HEK293 (cell line): ENCODE results near the gene GOLGA1.

Experiments used
- FEZF1 ChIP-seq: fragments of 450-650 bp; formaldehyde crosslinking; IDR thresholded peaks from 2 replicates; pipeline ENCODE4 v1.5.1; 2016; ENCODE audit warnings: missing biosample characterization, missing genetic modification characterization
- GLIS1 ChIP-seq: fragments of 450-650 bp; formaldehyde crosslinking; IDR thresholded peaks from 2 replicates; pipeline ENCODE4 v1.5.1; 2016; ENCODE audit warnings: missing biosample characterization, missing genetic modification characterization
- GLIS2 ChIP-seq: fragments of 450-650 bp; formaldehyde crosslinking; IDR thresholded peaks from 2 replicates; pipeline ENCODE4 v1.5.1; 2016; ENCODE audit warnings: missing biosample characterization, missing genetic modification characterization
- KLF1 ChIP-seq: fragments of 450-650 bp; formaldehyde crosslinking; IDR thresholded peaks from 2 replicates; pipeline ENCODE4 v1.5.1; 2016; ENCODE audit warnings: missing biosample characterization, missing genetic modification characterization
- KLF16 ChIP-seq: fragments of 450-650 bp; formaldehyde crosslinking; IDR thresholded peaks from 2 replicates; pipeline ENCODE4 v1.5.1; 2017; ENCODE audit warnings: missing biosample characterization, missing genetic modification characterization
- KLF7 ChIP-seq: fragments of 450-650 bp; formaldehyde crosslinking; IDR thresholded peaks from 2 replicates; pipeline ENCODE4 v1.5.1; 2016; ENCODE audit warnings: missing biosample characterization, missing genetic modification characterization, borderline replicate concordance
- WT1 ChIP-seq: fragments of 450-650 bp; formaldehyde crosslinking; IDR thresholded peaks from 2 replicates; pipeline ENCODE4 v1.5.1; 2016; ENCODE audit warnings: missing biosample characterization, missing genetic modification characterization
- ZBTB17 ChIP-seq: fragments of 450-650 bp; formaldehyde crosslinking; IDR thresholded peaks from 2 replicates; pipeline ENCODE4 v1.5.1; 2016; ENCODE audit warnings: missing biosample characterization, missing genetic modification characterization
- ZBTB7A ChIP-seq: fragments of 450-650 bp; formaldehyde crosslinking; IDR thresholded peaks from 2 replicates; pipeline ENCODE4 v1.5.1; 2016; ENCODE audit warnings: low read depth, missing biosample characterization, missing genetic modification characterization
- ZFP41 ChIP-seq: fragments of 450-650 bp; formaldehyde crosslinking; IDR thresholded peaks from 2 replicates; pipeline ENCODE4 v1.5.1; 2016; ENCODE audit warnings: missing biosample characterization, missing genetic modification characterization, borderline replicate concordance
- ZIC2 ChIP-seq: fragments of 450-650 bp; formaldehyde crosslinking; IDR thresholded peaks from 2 replicates; pipeline ENCODE4 v1.5.1; 2016; ENCODE audit warnings: missing biosample characterization, missing genetic modification characterization
- ZNF121 ChIP-seq: fragments of 450-650 bp; formaldehyde crosslinking; IDR thresholded peaks from 2 replicates; pipeline ENCODE4 v1.5.1; 2016; ENCODE audit warnings: missing biosample characterization, missing genetic modification characterization
- ZNF133 ChIP-seq: fragments of 450-650 bp; formaldehyde crosslinking; IDR thresholded peaks from 2 replicates; pipeline ENCODE4 v1.5.1; 2016; ENCODE audit warnings: missing biosample characterization, missing genetic modification characterization
- ZNF157 ChIP-seq: fragments of 450-650 bp; formaldehyde crosslinking; IDR thresholded peaks from 2 replicates; pipeline ENCODE4 v1.5.1; 2016; ENCODE audit warnings: missing biosample characterization, missing genetic modification characterization
- ZNF18 ChIP-seq: fragments of 450-650 bp; formaldehyde crosslinking; IDR thresholded peaks from 2 replicates; pipeline ENCODE4 v1.5.1; 2016; ENCODE audit warnings: missing biosample characterization, missing genetic modification characterization
- ZNF274 ChIP-seq, 2 experiments: fragments of 200-500 bp in 1 of 2; fragments of 450-650 bp in 1 of 2; sonication (Bioruptor generic) in 1 of 2; formaldehyde crosslinking in 1 of 2; IDR thresholded peaks; 2 replicates each; pipeline versions ENCODE4 v1.5.1 to v1.6.1; 2014 to 2016; ENCODE audit warnings: borderline replicate concordance in 1 of 2, inconsistent platforms in 1 of 2, low read length in 1 of 2, missing biosample characterization in 1 of 2, missing genetic modification characterization in 1 of 2
- ZNF423 ChIP-seq: fragments of 450-650 bp; formaldehyde crosslinking; IDR thresholded peaks from 2 replicates; pipeline ENCODE4 v1.5.1; 2016; ENCODE audit warnings: missing biosample characterization, missing genetic modification characterization
- ZNF48 ChIP-seq: fragments of 450-650 bp; formaldehyde crosslinking; IDR thresholded peaks from 2 replicates; pipeline ENCODE4 v1.5.1; 2016; ENCODE audit warnings: missing biosample characterization, missing genetic modification characterization
- ZNF521 ChIP-seq: fragments of 450-650 bp; formaldehyde crosslinking; IDR thresholded peaks from 2 replicates; pipeline ENCODE4 v1.5.1; 2017; ENCODE audit warnings: missing biosample characterization, mild to moderate bottlenecking, missing genetic modification characterization
- ZNF548 ChIP-seq: fragments of 450-650 bp; formaldehyde crosslinking; IDR thresholded peaks from 2 replicates; pipeline ENCODE4 v1.5.1; 2016; ENCODE audit warnings: missing biosample characterization, missing genetic modification characterization
- ZNF560 ChIP-seq: fragments of 450-650 bp; formaldehyde crosslinking; IDR thresholded peaks from 2 replicates; pipeline ENCODE4 v1.5.1; 2017; ENCODE audit warnings: missing biosample characterization, missing genetic modification characterization, borderline replicate concordance
- ZNF692 ChIP-seq: fragments of 450-650 bp; formaldehyde crosslinking; IDR thresholded peaks from 2 replicates; pipeline ENCODE4 v1.5.1; 2016; ENCODE audit warnings: missing biosample characterization, missing genetic modification characterization
- ZNF747 ChIP-seq: fragments of 450-650 bp; formaldehyde crosslinking; IDR thresholded peaks from 2 replicates; pipeline ENCODE4 v1.5.1; 2016; ENCODE audit warnings: missing biosample characterization, missing genetic modification characterization
- ZNF768 ChIP-seq: fragments of 450-650 bp; formaldehyde crosslinking; IDR thresholded peaks from 2 replicates; pipeline ENCODE4 v1.5.1; 2018; ENCODE audit warnings: missing biosample characterization, mild to moderate bottlenecking, missing genetic modification characterization
- ZNF837 ChIP-seq: fragments of 450-650 bp; formaldehyde crosslinking; IDR thresholded peaks from 2 replicates; pipeline ENCODE4 v1.5.1; 2016; ENCODE audit warnings: missing biosample characterization, missing genetic modification characterization
- ZSCAN30 ChIP-seq: fragments of 450-650 bp; IDR thresholded peaks from 2 replicates; pipeline ENCODE4 v1.5.1; 2018; ENCODE audit warnings: missing biosample characterization, mild to moderate bottlenecking, missing genetic modification characterization, moderate library complexity
- TF ChIP-seq, protein P1 (sequence below): fragments of 450-650 bp; formaldehyde crosslinking; IDR thresholded peaks from 2 replicates; pipeline ENCODE4 v1.5.1; 2016; ENCODE audit warnings: missing biosample characterization, missing genetic modification characterization, borderline replicate concordance
- TF ChIP-seq, protein P2 (sequence below): fragments of 450-650 bp; formaldehyde crosslinking; conservative IDR thresholded peaks from 2 replicates; pipeline ENCODE4 v1.5.1; 2016; ENCODE audit warnings: low read depth, missing biosample characterization, missing genetic modification characterization
- TF ChIP-seq, protein P3 (sequence below): fragments of 450-650 bp; formaldehyde crosslinking; IDR thresholded peaks from 2 replicates; pipeline ENCODE4 v1.5.1; 2016; ENCODE audit warnings: missing biosample characterization, missing genetic modification characterization

Gene GOLGA1

DNA sequence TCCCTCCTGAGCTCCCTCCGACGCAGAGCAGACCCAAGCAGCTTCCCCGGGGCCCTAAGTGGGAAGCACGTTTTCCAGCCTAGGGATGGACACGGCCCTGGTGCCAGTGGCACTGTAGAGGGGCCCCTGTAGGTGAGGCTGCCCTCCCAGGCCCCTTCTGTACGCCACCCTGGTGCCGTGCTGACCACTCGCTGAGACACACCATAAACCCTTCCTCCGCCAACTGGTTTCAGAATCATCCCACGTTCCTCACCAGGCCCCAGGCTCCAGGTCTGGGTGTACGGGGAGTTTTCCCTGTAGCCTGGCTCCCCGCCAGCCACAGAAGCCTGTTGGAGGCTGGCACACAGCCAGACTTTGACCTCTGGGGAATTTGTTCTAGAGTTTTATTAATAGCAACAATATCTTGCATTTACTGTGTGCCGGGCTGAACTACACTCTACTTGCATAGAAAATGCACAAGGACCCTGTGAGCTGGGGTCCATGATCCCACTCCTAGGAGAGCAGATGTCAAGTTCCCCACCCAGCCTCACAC is 105.8 kb downstream of the GOLGA1 start (continued):
- TF ChIP-seq ZNF18 (tag by site-specific recombination) (no peak), ZNF423 (tag by site-specific recombination) (peak; percentile 20; the same call in 1 of the 2 replicates), ZNF133 (tag by site-specific recombination) (no peak), ZNF121 (tag by site-specific recombination) (no peak), ZIC2 (tag by site-specific recombination) (peak; percentile 55), ZBTB7A (tag by site-specific recombination) (no peak), GLIS1 (peak; percentile 8; the same call in 1 of the 2 replicates), ZNF157 (tag by site-specific recombination) (no peak), ZNF48 (tag by site-specific recombination) (no peak), KLF16 (tag by site-specific recombination) (no peak), GLIS2 (peak; percentile 37; the same call in 1 of the 2 replicates), ZNF837 (tag by site-specific recombination) (no peak), ZNF692 (tag by site-specific recombination) (no peak), ZBTB17 (tag by site-specific recombination) (no peak), FEZF1 (tag by site-specific recombination) (no peak), WT1 (no peak), ZNF274 (IDR thresholded peaks at IDR 0.05; ENCODE audit: low read length) (no peak), ZNF274 (tag by site-specific recombination; IDR thresholded peaks at IDR 0.05; ENCODE audit: borderline replicate concordance) (no peak), ZSCAN30 (tag by site-specific recombination) (0 out of 2 replicates have a peak, but pooled peaks have one; percentile 17), ZFP41 (tag by site-specific recombination) (no peak), ZNF548 (no peak), KLF7 (tag by site-specific recombination) (no peak), ZNF747 (no peak), ZNF768 (tag by site-specific recombination) (no peak), KLF1 (tag by site-specific recombination) (no peak), ZNF521 (tag by site-specific recombination) (no peak), ZNF560 (tag by site-specific recombination) (no peak)
- TF ChIP-seq, protein P1, sequence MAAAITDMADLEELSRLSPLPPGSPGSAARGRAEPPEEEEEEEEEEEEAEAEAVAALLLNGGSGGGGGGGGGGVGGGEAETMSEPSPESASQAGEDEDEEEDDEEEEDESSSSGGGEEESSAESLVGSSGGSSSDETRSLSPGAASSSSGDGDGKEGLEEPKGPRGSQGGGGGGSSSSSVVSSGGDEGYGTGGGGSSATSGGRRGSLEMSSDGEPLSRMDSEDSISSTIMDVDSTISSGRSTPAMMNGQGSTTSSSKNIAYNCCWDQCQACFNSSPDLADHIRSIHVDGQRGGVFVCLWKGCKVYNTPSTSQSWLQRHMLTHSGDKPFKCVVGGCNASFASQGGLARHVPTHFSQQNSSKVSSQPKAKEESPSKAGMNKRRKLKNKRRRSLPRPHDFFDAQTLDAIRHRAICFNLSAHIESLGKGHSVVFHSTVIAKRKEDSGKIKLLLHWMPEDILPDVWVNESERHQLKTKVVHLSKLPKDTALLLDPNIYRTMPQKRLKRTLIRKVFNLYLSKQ (tag by site-specific recombination) = no peak
- TF ChIP-seq, protein P2, sequence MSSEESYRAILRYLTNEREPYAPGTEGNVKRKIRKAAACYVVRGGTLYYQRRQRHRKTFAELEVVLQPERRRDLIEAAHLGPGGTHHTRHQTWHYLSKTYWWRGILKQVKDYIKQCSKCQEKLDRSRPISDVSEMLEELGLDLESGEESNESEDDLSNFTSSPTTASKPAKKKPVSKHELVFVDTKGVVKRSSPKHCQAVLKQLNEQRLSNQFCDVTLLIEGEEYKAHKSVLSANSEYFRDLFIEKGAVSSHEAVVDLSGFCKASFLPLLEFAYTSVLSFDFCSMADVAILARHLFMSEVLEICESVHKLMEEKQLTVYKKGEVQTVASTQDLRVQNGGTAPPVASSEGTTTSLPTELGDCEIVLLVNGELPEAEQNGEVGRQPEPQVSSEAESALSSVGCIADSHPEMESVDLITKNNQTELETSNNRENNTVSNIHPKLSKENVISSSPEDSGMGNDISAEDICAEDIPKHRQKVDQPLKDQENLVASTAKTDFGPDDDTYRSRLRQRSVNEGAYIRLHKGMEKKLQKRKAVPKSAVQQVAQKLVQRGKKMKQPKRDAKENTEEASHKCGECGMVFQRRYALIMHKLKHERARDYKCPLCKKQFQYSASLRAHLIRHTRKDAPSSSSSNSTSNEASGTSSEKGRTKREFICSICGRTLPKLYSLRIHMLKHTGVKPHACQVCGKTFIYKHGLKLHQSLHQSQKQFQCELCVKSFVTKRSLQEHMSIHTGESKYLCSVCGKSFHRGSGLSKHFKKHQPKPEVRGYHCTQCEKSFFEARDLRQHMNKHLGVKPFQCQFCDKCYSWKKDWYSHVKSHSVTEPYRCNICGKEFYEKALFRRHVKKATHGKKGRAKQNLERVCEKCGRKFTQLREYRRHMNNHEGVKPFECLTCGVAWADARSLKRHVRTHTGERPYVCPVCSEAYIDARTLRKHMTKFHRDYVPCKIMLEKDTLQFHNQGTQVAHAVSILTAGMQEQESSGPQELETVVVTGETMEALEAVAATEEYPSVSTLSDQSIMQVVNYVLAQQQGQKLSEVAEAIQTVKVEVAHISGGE = no peak
- TF ChIP-seq, protein P3, sequence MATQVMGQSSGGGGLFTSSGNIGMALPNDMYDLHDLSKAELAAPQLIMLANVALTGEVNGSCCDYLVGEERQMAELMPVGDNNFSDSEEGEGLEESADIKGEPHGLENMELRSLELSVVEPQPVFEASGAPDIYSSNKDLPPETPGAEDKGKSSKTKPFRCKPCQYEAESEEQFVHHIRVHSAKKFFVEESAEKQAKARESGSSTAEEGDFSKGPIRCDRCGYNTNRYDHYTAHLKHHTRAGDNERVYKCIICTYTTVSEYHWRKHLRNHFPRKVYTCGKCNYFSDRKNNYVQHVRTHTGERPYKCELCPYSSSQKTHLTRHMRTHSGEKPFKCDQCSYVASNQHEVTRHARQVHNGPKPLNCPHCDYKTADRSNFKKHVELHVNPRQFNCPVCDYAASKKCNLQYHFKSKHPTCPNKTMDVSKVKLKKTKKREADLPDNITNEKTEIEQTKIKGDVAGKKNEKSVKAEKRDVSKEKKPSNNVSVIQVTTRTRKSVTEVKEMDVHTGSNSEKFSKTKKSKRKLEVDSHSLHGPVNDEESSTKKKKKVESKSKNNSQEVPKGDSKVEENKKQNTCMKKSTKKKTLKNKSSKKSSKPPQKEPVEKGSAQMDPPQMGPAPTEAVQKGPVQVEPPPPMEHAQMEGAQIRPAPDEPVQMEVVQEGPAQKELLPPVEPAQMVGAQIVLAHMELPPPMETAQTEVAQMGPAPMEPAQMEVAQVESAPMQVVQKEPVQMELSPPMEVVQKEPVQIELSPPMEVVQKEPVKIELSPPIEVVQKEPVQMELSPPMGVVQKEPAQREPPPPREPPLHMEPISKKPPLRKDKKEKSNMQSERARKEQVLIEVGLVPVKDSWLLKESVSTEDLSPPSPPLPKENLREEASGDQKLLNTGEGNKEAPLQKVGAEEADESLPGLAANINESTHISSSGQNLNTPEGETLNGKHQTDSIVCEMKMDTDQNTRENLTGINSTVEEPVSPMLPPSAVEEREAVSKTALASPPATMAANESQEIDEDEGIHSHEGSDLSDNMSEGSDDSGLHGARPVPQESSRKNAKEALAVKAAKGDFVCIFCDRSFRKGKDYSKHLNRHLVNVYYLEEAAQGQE (tag by site-specific recombination) = no peak
